IMR-90 (cell line): ENCODE results near the gene ZNF440. TPM values are rescaled to one million over a fixed set of nuclear protein-coding genes. Genes with fewer than 3 reads are reported as not detected.

Source experiments
- ATAC-seq: fragments of 200-7000 bp; cut with Tn5 transposase; 2 replicates; pipeline ENCODE4 v1.9.1; 2020; ENCODE audit warnings: low read depth, mild to moderate bottlenecking, moderate library complexity
- BruUV-seq: library from RNA; stranded (reverse); fragments of 400-500 nt; replicated peaks from 2 replicates; lab custom pipeline; 2021; lab: Mats Ljungman, UMichigan
- CTCF ChIA-PET: fragments of 300-600 bp; formaldehyde crosslinking; extraction: SDS; loops from one replicate; lab custom pipeline; 2021; ENCODE audit warnings: antibody characterized with exemption; lab: Yijun Ruan, JAX
- POLR2A ChIA-PET: fragments of 300-600 bp; sonication (Branson Sonifier 250); formaldehyde crosslinking; loops from one replicate; lab custom pipeline; 2022; ENCODE audit warnings: antibody characterized with exemption; ENCODE audit not compliant: unreplicated experiment; lab: Charles Lee
- DNase-seq: peaks from one replicate; pipeline ENCODE4 v3.0.0; 2013
- H2AFZ ChIP-seq: replicated peaks from 2 replicates; pipeline ENCODE3; 2013; ENCODE audit warnings: low read length, mild to moderate bottlenecking; ENCODE audit not compliant: poor library complexity
- H2AK5ac ChIP-seq: 2 replicates; pipeline ENCODE4 v1.6.1; 2013; ENCODE audit warnings: low read depth, low read length, inconsistent platforms
- H2AK9ac ChIP-seq: replicated peaks from 2 replicates; pipeline ENCODE3; 2013; ENCODE audit warnings: mild to moderate bottlenecking, low read depth, low read length, moderate library complexity; ENCODE audit not compliant: poor library complexity
- H2BK120ac ChIP-seq: 2 replicates; pipeline ENCODE4 v1.6.1; 2013; ENCODE audit warnings: low read depth, low read length, inconsistent platforms
- H2BK15ac ChIP-seq: 3 replicates; pipeline ENCODE4 v1.6.1; 2013; ENCODE audit warnings: low read depth, low read length, inconsistent platforms
- H2BK20ac ChIP-seq: 2 replicates; pipeline ENCODE4 v1.6.1; 2013; ENCODE audit warnings: low read depth, mild to moderate bottlenecking, inconsistent platforms, low read length, moderate library complexity
- H2BK5ac ChIP-seq: 2 replicates; pipeline ENCODE4 v1.6.1; 2013; ENCODE audit warnings: mild to moderate bottlenecking, low read depth, low read length, inconsistent platforms; ENCODE audit not compliant: poor library complexity, severe bottlenecking
- H3K14ac ChIP-seq: replicated peaks from 2 replicates; pipeline ENCODE4 v1.6.1; 2013; ENCODE audit warnings: low read depth, low read length, inconsistent platforms
- H3K18ac ChIP-seq: 2 replicates; pipeline ENCODE4 v1.6.1; 2013; ENCODE audit warnings: low read depth, low read length, control low read depth
- H3K23ac ChIP-seq: 2 replicates; pipeline ENCODE4 v1.6.1; 2013; ENCODE audit warnings: low read depth, low read length, inconsistent platforms
- H3K27ac ChIP-seq: 2 replicates; pipeline ENCODE4 v1.5.1; 2013; ENCODE audit warnings: mild to moderate bottlenecking, control low read depth, low read length; ENCODE audit not compliant: insufficient read depth
- H3K27me3 ChIP-seq: 2 replicates; pipeline ENCODE4 v1.6.1; 2013; ENCODE audit warnings: low read length; ENCODE audit not compliant: control insufficient read depth, insufficient read depth
- H3K36me3 ChIP-seq: 2 replicates; pipeline ENCODE4 v1.6.1; 2013; ENCODE audit warnings: low read length, mixed read lengths; ENCODE audit not compliant: control insufficient read depth, insufficient read depth
- H3K4ac ChIP-seq: 2 replicates; pipeline ENCODE4 v1.6.1; 2013; ENCODE audit warnings: low read depth, low read length, inconsistent platforms
- H3K4me1 ChIP-seq: 2 replicates; pipeline ENCODE4 v1.6.1; 2013; ENCODE audit warnings: low read length, mixed read lengths; ENCODE audit not compliant: control insufficient read depth, insufficient read depth
- H3K4me2 ChIP-seq: 2 replicates; pipeline ENCODE4 v1.6.1; 2013; ENCODE audit warnings: low read depth, mild to moderate bottlenecking, control low read depth, low read length, moderate library complexity
- H3K4me3 ChIP-seq: 2 replicates; pipeline ENCODE4 v1.5.1; 2013; ENCODE audit warnings: low read depth, mild to moderate bottlenecking, control low read depth, low read length, moderate library complexity; ENCODE audit not compliant: insufficient read depth
- H3K56ac ChIP-seq: 2 replicates; pipeline ENCODE4 v1.6.1; 2013; ENCODE audit warnings: low read length, inconsistent platforms; ENCODE audit not compliant: insufficient read depth; ENCODE audit errors: extremely low read depth
- H3K79me1 ChIP-seq, 2 experiments: 2 replicates each; pipeline ENCODE4 v1.6.1; 2013; ENCODE audit warnings: low read length in 2 of 2, inconsistent platforms in 1 of 2, low read depth in 1 of 2
- H3K9ac ChIP-seq: 2 replicates; pipeline ENCODE4 v1.6.1; 2013; ENCODE audit warnings: low read depth, low read length, control low read depth
- H3K9me1 ChIP-seq: 2 replicates; pipeline ENCODE4 v1.6.1; 2013; ENCODE audit warnings: low read length, inconsistent platforms; ENCODE audit not compliant: insufficient read depth
- H3K9me3 ChIP-seq: 2 replicates; pipeline ENCODE4 v1.6.1; 2013; ENCODE audit warnings: low read length; ENCODE audit not compliant: control insufficient read depth, insufficient read depth
- H4K20me1 ChIP-seq: 2 replicates; pipeline ENCODE4 v1.6.1; 2013; ENCODE audit warnings: low read length, inconsistent platforms; ENCODE audit not compliant: insufficient read depth
- H4K5ac ChIP-seq: 2 replicates; pipeline ENCODE4 v1.6.1; 2013; ENCODE audit warnings: mild to moderate bottlenecking, low read depth, low read length, control low read depth
- H4K8ac ChIP-seq, 2 experiments: 2 replicates each; pipeline ENCODE4 v1.6.1; 2013; ENCODE audit warnings: low read depth in 2 of 2, low read length in 2 of 2, control low read depth in 1 of 2, inconsistent platforms in 1 of 2
- H4K91ac ChIP-seq: 2 replicates; pipeline ENCODE4 v1.6.1; 2013; ENCODE audit warnings: low read depth, low read length, inconsistent platforms; ENCODE audit not compliant: insufficient read depth
- BHLHE40 ChIP-seq: fragments of 150-350 bp; IDR thresholded peaks from 2 replicates; pipeline ENCODE4 v1.6.1; 2016; ENCODE audit warnings: mild to moderate bottlenecking, low read depth, low read length
- CEBPB ChIP-seq: IDR thresholded peaks from 2 replicates; pipeline ENCODE4 v1.6.1; 2012; ENCODE audit warnings: low read depth, low read length, improper control_type of control experiment
- FOS ChIP-seq: fragments of 150-350 bp; IDR thresholded peaks from 2 replicates; pipeline ENCODE4 v1.6.1; 2016; ENCODE audit warnings: low read depth, low read length
- NFE2L2 ChIP-seq: fragments of 150-350 bp; IDR thresholded peaks from 2 replicates; pipeline ENCODE4 v1.6.1; 2016; ENCODE audit warnings: low read depth, mild to moderate bottlenecking, low read length
- POLR2A ChIP-seq: IDR thresholded peaks from 2 replicates; pipeline ENCODE4 v1.6.1; 2012; ENCODE audit warnings: mild to moderate bottlenecking, low read depth, low read length
- SMC3 ChIP-seq: fragments of 150-350 bp; IDR thresholded peaks from 2 replicates; pipeline ENCODE4 v1.6.1; 2016; ENCODE audit warnings: low read depth, mild to moderate bottlenecking, antibody characterized with exemption, low read length, moderate library complexity
- WGBS, 2 experiments: methylation state at CpG; one replicate each; pipeline versions ENCODE4 v1.1.5 to v1.1.7; 2013; ENCODE audit warnings: missing lambda C conversion rate in 2 of 2; ENCODE audit not compliant: insufficient read length in 1 of 2; ENCODE audit errors: extremely low coverage in 2 of 2; 5-methylcytosine and 5-hydroxymethylcytosine counted together
- dilution Hi-C: fragments of 300-500 bp; cut with HindIII; formaldehyde crosslinking; loops from one replicate; pipeline ENCODE4 v1.14.3; 2018; ENCODE audit warnings: low sequenced_read_pairs; ENCODE audit not compliant: unreplicated experiment
- in situ Hi-C: fragments of 300-500 bp; cut with MboI; formaldehyde crosslinking; loops from 3 replicates; pipeline ENCODE4 v1.14.3; 2019; ENCODE audit warnings: low sequenced_read_pairs, inconsistent platforms, mixed read lengths
- intact Hi-C: fragments of 100-400 bp; cut with micrococcal nuclease; formaldehyde crosslinking; loops from 2 replicates; pipeline ENCODE4 v1.10.0; 2022
- polyA plus RNA-seq, 3 experiments: library from polyadenylated mRNA; depleted of rRNA; stranded (reverse); fragments of >200 nt; gene quantifications; 2 replicates each; pipeline ENCODE4 v1.2.3, GENCODE V29; 2012; ENCODE audit warnings: low replicate concordance in 1 of 3
- total RNA-seq: library from RNA; depleted of rRNA; stranded (reverse); fragments of >200 nt; gene quantifications from 2 replicates; pipeline ENCODE4 v1.2.3, GENCODE V29; 2012
- TF ChIP-seq, protein P1 (sequence below): conservative IDR thresholded peaks from 2 replicates; pipeline ENCODE4 v1.5.1; 2012; ENCODE audit warnings: mild to moderate bottlenecking, low read depth, low read length, improper control_type of control experiment

ZNF440 gene
- total and polyA plus RNA-seq, 2 of the 4 experiments (the other 2 are of a cell fraction): 2.8 to 8.4 TPM

DNA sequence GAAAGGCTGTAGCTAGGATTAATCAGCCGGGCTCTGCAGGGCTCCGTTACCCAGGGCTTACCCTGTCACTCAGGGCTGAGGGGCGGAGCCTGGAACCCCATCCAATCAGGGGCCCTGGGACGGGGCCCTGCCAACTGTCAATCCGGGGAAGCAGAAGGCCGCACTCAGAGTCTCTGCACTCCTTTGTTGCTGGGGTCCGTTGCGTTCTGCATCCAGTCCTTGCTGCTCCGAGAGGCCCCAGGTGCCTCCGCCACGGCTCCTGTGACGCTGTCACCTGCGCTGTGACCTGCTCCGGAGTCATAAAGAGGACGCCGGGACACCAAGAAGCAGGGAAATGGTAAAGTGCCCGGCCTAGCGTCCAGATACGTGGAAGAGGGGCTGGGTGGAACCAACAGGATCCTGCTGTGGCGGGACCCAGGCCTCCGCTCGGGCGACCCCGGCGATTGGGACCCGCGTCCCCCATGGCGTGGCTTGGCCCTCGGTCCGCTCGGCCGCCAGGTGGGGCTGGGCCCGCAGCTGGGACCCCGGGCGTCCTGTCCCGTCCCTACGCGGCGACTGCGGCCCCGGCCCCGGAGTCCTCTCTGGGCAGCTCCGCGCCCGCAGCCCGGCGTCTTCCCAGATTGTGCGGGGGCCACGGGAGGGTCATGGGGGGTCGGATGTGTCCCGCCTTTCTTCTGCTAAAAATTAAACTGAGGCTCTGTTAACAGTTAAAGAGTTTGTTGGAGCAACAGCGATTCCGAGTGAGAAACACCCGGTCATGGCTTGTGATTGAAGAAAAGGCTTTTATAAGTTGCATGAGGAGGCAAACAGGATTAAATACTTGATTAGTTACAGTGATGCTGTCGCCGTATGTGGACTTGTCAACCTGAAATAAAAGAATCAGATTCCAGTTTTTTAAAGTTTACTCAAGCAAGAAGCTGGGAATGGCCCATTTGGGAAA is 15.4 kb upstream of the ZNF440 start, which contains the start of gene ZNF491:
TSS of gene ZNF491 (plus strand) at position 133 of the 940 bp plus-strand sequence. CDS start 7,431 bp downstream, outside the sequence.
- H3K4ac ChIP-seq: peak within 1 kb of the TSS; percentile 79
- no peaks in the 10 kb centered on the region for H4K20me1 ChIP-seq
- peak within 1 kb of the TSS; percentile 71 for H3K14ac ChIP-seq
- DNase-seq: peak; percentile 87
- no peak within 1 kb of the TSS for H4K91ac ChIP-seq
- H3K27ac ChIP-seq: peak within 1 kb of the TSS; percentile 58
- H3K56ac ChIP-seq: no peak within 1 kb of the TSS
- H3K9ac ChIP-seq: peak within 1 kb of the TSS; percentile 80
- H3K4me1 ChIP-seq: 0 out of 2 replicates have a peak, but pooled peaks cover 4% of the 10 kb centered on the region
- peaks cover 0 to 3% of the 10 kb centered on the region in 2 experiments; a peak in 1 of 4 replicates for H3K79me1 ChIP-seq
- POLR2A ChIA-PET: interaction anchor here (0.5 kb wide), 1 partner anchor 712 kb away, joined by 9 read pairs; no protein-coding TSS in a partner anchor
- peak within 1 kb of the TSS in 1 of 2 experiments; percentile 73; a peak in 1 of 4 replicates for H4K8ac ChIP-seq
- no peak within 1 kb of the TSS for H2AK5ac ChIP-seq
- in situ Hi-C loops: no loop called here
- H3K9me1 ChIP-seq: no peaks in the 10 kb centered on the region
- CTCF ChIA-PET: interaction anchor here (0.5 to 1.0 kb wide), 4 partner anchors 101 to 415 kb away, joined by 3 to 6 read pairs (median 4); partner anchors contain the start of gene ZNF20
- TF ChIP-seq NFE2L2: no peak
- peak; percentile 52; the same call in 1 of the 2 replicates for TF ChIP-seq POLR2A
- TF ChIP-seq, protein P1, sequence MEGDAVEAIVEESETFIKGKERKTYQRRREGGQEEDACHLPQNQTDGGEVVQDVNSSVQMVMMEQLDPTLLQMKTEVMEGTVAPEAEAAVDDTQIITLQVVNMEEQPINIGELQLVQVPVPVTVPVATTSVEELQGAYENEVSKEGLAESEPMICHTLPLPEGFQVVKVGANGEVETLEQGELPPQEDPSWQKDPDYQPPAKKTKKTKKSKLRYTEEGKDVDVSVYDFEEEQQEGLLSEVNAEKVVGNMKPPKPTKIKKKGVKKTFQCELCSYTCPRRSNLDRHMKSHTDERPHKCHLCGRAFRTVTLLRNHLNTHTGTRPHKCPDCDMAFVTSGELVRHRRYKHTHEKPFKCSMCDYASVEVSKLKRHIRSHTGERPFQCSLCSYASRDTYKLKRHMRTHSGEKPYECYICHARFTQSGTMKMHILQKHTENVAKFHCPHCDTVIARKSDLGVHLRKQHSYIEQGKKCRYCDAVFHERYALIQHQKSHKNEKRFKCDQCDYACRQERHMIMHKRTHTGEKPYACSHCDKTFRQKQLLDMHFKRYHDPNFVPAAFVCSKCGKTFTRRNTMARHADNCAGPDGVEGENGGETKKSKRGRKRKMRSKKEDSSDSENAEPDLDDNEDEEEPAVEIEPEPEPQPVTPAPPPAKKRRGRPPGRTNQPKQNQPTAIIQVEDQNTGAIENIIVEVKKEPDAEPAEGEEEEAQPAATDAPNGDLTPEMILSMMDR: peak; percentile 31
- TF ChIP-seq SMC3: peak; percentile 15; the same call in 1 of the 2 replicates
- TF ChIP-seq CEBPB: no peak
- TF ChIP-seq BHLHE40: no peak
- TF ChIP-seq FOS: no peak
- peak within 1 kb of the TSS; percentile 83 for H3K4me2 ChIP-seq
- peak within 1 kb of the TSS; percentile 76 for H3K4me3 ChIP-seq
- BruUV-seq: TSS peak; percentile 26
- peaks cover 2% of the 10 kb centered on the region for H3K9me3 ChIP-seq
- H2BK15ac ChIP-seq: no peak within 1 kb of the TSS
- H2BK20ac ChIP-seq: no peak within 1 kb of the TSS
- no peaks in the 10 kb centered on the region for H3K27me3 ChIP-seq
- H2BK5ac ChIP-seq: no peak within 1 kb of the TSS
- dilution Hi-C loops: no loop called here
- peak within 1 kb of the TSS; percentile 50; the same call in 1 of the 2 replicates for H3K23ac ChIP-seq
- peak within 1 kb of the TSS; percentile 63 for H2AK9ac ChIP-seq
- H2BK120ac ChIP-seq: no peak within 1 kb of the TSS
- intact Hi-C loops: loop anchor here (1.0 to 5.0 kb wide), 3 partner anchors 84 to 569 kb away; partner anchors contain the start of gene ZNF442
- H3K18ac ChIP-seq: no peak within 1 kb of the TSS
- 2% methylated on average over 25 of the region's 56 CpGs; no CpG with 5 or more reads in 1 of the 2 experiments for WGBS, 2 experiments
- H2AFZ ChIP-seq: peak within 1 kb of the TSS; percentile 98
- ATAC-seq: peak; percentile 99
- H3K36me3 ChIP-seq: no peaks in the 10 kb centered on the region
- no peak within 1 kb of the TSS for H4K5ac ChIP-seq
